ENCODE results near the gene CLCN7.

DNA sequence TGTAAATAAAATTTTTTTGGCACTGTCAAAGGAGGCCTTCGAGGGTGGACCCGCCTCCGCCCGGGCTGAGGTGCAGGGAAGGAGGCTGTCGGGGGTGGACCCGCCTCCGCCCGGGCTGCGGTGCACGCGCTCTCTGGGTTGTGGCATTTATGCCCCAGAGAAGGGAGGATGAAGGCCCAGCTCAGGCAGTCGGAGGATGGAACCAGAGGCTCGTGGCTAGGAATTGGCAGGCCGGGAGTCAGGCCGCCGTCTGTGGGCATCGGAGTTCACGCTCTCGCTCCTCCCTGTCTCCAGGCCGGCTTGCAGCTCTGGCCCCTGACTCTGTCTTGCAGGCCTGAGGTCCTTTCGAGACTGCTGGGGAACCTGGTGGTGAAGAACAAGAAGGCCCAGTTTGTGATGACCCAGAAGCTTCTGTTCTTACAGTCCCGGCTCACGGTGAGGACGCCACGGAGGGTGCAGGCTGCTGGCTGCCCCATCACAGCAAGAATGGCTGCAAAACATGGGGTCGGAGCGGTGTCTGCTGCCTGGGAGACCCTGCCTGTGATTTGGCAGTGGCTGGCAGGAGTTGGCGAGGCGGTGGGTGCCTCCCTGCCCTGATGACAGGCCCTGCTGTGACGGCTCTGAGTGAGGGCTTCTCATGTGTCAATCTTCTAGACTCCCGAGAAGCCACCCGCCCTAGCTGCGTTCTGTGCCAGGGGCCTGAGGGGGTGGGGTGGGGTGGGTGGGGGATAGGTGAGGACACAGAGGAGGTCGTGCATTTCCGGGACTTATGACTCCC is 24.3 kb upstream of the CLCN7 start:
- TF ChIP-seq CTCF (IDR thresholded peaks at IDR 0.05) = no peak
- no peak for TF ChIP-seq POLR2A (IDR thresholded peaks at IDR 0.05)

Data from heart left ventricle (tissue), 13 donors.